ENCODE results near the gene MRPS21.

MRPS21 gene

DNA sequence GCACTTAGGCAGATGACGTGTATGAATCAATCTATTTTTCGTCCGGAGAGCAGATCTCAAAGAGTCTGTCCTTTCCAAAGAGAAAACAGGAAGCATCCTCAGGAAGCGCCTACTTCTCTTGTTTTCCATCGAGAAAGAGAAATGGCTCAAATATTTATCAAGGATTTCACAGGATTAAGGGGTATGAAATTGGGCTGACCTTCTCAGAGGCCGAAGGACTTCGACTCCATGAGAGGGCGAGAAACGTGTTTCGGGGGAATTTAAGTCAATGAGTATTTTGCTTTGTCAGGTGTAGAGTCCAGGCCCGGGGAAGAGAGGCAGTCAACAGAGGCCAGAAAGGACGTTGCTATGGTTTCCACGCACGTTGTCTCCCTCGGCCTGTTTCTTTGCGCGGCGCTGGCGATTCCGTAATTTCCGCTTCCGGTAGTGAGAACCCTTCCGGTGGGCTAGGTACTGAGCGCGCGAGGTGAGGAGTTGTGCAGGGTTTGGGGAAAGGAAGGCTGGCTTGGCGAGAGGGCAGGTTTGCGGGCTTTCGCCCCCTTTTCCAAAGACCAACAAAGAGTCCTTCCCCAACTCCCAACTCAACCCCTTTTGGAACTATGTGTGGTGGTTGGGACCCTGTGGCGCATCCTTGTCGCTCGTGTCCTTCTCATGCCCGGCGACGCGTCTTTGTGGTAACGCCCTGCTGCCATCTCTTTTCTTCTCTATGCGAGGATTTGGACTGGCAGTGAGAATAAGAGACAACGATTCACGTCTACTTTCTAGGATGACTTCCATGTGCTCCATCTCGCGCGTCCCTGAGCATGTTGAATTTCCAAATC lies at the start of gene MRPS21:
Gene MRPS21, plus strand, starts transcription at position 429 of the 821 bp plus-strand sequence. CDS start 506 bp downstream, outside the sequence.
- peak; percentile 94 for DNase-seq

DNA sequence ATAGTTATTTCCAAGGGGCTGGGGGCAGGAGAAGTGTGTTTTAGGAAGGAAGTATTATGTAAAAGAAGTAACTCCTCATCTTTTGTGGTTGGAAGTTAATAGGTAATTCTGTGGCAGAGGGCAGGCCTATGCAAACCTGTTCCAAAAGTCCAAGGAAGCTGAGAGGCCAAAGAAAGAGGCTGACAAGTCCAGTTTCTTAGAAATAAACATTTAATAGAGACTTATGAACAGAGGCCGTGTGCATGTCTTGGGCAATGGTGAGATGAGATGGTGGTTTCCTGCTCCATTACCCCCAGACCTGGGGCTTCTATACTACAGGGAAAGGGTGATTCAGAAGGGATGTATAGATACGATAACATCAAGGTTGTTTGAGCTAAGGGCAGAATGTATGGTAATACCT lies 43.7 kb upstream of the MRPS21 start:
- DNase-seq, result no peak

DNA sequence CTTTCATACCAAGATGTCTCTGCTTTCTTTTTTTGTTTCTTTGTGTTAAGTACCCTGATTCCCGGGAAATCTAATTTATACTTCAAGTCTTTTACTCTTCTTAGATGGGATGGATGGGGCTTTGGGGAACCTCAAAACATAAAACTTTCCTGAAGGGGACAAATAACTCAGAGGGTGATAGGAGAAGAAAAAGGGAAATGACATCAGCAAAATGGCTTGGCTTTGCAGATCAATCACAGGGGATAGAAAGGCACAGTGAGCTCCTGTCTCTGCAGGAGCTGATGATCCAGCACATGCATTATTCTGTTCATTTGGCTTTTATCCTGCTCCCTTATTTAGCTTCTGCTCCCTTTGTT lies 37.5 kb upstream of the MRPS21 start:
- no peak for DNase-seq

DNA sequence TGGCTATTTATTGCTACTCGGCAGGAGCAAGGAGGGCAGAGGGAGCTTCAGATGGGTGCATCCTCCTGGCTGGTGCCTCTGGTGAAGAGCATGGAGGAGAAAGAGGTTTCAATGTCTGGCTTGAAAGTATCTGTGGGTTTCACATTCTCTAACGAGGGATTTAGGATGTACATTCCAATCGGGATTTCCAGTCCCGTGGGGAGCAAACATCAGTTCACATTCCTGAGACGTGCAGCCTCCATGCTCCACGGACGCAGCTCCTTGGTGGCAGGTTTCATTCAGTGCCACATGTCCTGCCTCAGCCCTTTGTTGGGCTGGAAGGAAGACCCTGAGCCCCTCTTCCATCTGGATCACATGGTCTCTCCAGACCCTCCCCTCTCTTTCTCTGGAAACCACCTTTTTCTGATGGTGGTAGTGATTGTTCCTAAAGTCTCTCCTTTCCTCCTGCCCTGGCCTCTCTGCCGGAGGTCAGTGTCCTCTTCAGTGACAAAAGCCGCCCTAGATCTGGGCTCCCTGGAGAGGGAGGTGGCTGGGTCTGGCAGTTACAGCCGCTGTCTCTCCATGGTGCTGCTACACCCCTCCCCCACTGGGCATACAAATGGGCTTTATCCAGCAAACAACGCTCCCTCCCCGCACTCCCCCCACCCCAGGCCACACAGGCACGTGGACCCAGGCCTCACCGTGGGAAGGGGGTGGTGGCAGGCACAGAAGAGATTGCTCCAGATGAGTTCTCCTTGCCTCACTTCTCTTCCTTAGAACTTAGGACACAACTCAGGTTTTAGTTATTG lies 36.9 kb upstream of the MRPS21 start:
- no peak for DNase-seq

DNA sequence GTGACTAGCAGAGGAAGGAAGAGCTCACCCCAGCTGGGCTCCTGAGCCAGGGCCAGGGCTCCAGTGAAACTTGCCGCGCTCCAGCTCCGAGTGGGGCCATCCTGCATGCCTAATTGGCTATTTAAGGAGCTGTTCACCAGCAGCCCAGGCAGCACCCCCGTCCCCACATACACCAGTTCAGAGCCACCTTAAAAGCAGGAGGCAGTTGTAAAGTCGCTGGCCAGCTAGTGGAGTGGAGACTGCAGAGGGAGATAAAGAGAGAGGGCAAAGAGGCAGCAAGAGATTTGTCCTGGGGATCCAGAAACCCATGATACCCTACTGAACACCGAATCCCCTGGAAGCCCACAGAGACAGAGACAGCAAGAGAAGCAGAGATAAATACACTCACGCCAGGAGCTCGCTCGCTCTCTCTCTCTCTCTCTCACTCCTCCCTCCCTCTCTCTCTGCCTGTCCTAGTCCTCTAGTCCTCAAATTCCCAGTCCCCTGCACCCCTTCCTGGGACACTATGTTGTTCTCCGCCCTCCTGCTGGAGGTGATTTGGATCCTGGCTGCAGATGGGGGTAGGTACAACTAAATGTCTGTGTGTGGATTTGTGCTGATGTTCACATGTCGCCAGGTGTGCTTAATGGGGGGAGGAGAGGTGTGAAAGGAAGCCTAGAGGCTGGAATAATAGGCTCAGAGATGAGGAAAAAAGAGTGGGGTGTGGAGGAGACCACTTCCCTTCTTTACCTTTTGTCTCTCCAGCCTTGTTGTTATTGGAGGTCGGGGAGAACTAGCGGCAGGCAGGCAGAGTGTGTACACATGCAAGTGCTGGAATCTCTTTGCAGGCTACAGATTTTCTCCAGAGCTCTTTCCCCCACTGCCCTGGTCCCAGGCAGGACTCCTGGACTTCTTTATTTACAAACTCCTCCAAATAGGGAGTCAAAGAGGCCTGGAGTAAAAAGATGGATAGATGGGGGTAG lies 35.8 kb upstream of the MRPS21 start, which contains the start of gene CA14:
Gene CA14, plus strand, starts transcription at position 151 of the 962 bp plus-strand sequence. Its CDS starts 355 bp downstream, at position 506.
- DNase-seq, result no peak

DNA sequence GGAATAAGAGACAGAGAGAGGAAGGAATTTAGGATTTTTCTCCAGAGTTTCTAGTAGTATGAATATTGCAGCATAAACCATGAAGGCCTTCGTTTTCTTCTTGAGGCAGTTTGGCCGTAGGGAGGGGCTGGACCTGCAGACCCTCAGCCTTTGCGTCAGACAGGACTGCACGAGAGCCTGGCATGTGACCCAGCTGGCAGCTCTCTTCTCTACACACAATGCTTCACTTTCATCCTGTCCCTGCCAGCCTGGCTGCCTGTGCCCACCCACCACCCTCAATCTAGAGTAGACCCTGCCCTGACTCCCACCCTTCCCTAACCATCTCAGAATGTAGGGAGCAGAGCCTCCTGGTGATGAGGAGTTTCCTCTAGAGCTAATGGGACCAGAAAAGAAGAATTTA lies 34.4 kb upstream of the MRPS21 start:
- no peak for DNase-seq

DNA sequence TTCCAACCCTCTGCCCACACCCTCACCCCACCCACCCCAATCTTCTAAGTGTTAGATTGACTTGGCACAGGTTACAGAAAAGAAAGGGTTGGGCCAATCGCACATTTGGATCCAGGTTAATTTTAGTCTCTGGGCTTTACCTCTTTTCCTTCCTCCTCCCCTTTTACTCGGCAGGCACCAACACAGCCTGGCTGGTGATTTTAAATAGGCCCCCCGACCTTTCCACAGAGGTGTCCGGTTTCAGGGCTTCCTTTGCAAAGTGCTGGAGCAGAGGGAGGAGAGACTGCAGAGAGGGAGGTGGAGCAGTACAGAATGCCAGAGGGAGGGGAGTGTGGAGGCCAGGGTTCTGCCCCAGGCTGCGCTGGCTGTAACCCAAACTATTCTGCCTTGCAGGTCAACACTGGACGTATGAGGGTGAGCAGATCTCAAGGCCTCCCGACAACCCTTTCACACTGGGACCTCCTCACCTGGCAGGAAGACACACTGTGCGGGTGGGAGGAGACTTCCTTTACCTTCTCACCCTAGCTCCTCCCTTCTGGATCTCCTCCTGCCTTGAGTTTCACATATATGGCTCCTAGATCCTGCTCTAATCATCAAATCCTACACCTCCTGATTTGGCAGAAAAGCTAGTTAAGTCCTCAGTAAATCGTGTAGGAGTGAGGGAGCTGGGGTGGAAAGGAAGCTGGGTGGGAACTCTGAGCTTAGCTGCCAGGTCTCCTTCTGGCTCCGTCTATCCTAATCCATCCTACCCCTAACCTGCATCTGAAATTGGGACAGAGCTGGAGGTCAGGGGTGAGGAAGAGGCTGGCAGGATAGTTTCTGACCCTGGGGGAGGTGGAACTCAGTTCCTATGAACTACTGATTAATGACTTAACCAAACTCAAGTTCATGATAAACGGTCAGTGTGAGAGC lies 33.6 kb upstream of the MRPS21 start:
- DNase-seq, result no peak

DNA sequence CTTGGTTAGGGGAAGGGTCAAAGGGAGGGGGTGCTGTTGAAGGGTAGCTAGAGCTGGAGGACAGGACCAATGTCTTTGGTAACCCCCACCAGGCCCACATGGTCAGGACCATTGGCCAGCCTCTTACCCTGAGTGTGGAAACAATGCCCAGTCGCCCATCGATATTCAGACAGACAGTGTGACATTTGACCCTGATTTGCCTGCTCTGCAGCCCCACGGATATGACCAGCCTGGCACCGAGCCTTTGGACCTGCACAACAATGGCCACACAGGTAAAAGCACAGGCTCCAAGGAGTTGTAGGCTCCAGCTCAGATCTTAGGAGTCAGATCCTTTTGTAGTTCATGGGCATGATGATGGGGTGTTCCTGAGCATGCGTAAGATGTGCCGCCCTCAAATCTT lies 32.3 kb upstream of the MRPS21 start:
- DNase-seq, result no peak

DNA sequence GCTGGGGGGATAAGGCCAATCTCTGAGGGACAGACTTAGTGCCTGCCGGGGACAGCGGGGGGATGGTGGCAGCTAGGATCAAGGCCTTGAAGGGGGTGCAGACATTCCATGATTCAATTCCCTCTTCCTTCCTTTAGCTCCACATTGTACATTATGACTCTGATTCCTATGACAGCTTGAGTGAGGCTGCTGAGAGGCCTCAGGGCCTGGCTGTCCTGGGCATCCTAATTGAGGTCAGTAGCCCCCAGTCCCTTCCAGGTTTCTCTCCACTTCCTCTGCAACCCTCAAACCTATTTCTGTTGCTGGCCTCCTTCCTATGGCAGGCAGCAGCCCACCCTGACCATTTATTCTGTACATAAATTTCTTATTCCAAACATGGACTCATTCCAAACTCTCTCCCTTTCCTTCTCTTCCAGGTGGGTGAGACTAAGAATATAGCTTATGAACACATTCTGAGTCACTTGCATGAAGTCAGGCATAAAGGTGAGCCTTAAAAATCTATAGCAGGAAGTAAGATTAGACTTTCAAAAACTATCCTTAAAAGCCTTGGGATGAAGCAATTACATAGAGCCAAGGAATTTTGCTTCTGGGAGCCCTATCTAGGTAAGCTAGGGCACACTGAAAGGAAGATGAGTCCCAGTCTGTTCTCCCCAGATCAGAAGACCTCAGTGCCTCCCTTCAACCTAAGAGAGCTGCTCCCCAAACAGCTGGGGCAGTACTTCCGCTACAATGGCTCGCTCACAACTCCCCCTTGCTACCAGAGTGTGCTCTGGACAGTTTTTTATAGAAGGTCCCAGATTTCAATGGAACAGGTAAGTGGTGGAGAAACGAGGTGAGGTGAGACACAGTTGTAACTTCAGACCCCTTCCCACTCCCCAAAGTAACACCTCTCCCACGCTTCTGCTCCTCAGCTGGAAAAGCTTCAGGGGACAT lies 31.0 kb upstream of the MRPS21 start:
- DNase-seq, result no peak

DNA sequence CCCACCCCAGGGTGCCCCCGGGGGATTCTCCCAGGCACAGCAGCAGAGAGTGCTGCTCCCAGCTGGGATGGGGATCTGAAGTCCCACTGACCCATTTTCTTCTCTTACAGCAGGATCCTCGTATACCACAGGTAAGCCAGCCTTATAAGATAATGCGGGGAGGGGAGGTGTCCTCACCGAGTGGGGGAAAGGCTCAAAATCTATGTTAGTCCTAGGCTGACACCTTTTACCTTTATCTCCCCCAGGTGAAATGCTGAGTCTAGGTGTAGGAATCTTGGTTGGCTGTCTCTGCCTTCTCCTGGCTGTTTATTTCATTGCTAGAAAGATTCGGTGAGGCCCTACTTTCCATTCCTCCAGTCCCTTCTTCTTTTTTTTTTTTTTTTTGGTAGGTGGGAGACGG lies 30.1 kb upstream of the MRPS21 start:
- no peak for DNase-seq

DNA sequence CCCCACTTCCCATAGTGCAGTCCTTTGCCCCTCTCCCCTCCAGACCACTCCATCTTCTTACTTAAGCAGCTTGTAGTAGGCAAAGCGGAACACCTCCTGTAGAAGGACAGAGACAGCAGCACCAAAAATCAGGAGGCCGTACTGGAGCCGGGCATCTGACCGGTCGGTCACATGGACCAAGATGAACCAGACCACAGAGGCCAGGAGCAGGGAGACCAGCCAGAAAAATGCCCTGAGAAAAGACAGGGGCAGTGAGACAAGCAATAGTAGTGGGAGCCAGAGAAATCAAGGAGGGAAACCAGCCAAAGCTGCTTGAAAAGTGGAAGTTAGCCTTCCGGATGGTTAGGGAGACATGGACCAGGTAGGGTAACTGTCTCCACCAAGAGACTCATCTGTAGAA lies 25.8 kb upstream of the MRPS21 start:
- DNase-seq, result no peak

DNA sequence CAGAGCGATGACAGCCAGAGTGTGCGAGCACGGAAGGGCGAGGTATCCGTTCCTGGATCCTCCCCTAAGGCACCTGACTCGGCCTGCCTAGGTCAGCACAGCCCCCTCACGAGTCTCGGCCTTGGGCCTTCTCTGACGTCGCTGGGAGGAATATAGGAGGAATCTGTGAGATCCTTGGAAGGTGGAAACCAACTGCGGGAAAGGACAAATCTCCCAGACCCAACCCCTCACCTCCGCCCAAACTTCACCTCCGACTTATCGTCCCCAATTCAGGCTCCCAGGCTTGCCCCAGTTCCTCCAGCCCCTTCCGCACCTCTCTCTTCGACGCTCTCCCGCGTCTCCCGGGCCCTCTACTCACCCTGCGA lies 25.3 kb upstream of the MRPS21 start:
- peak; percentile 24 for DNase-seq

DNA sequence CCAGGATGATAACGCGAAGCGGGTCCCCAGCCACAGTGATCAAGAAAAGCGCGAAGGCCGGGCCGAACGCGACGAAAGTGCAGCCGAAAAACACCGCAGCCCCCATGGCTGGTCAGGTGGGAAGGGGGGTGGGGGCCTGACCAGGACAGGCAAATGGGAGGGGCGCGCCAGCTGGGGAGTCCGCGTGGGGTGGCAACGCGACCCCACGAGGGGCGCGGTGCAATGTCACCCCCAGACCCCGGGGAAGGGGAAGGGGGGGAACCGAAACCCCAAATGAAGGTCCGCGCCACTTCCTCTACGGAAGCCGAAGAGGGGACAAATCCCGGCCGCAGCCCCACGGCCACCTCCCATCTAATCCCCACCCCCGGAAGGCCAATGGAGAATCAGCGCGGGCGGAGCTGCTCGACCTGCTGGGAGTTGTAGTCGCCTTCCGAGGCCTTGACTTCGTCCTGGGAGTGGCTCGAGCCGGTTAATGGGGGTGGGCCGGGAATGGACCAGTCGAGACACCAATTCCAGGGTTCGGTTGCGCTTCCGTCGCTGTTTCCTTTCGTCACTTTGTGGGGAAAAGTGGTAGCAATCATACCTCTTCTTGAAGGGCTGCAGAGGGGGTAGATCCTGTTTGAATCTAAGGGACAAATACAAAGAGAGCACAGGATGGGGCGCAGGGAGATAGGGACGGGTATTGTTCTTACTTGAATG lies 24.8 kb upstream of the MRPS21 start, which contains the start of gene APH1A:
Gene APH1A, minus strand, starts transcription at position 312 of the 699 bp plus-strand sequence. Its CDS starts 206 bp downstream, at position 106.
- peak; percentile 98 for DNase-seq

DNA sequence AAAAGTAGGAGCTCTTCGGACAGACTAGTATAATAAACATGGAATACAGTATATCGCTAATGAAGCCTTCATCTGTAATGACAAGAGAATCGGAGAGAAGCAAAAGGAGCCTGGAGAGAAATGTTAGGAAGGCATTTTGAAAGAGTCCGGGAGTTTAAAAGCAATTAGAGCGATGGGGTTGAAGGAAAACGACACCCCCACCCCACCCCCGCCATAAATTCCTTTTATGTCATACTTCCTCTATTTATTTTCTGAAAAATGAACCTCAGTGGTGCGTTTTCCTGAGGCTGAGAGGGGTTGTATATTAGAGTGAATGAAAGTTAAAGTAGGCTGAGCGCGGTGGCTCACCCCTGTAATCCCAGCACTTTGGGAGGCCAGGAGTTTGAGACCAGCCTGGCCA lies 24.2 kb upstream of the MRPS21 start:
- DNase-seq, result no peak

DNA sequence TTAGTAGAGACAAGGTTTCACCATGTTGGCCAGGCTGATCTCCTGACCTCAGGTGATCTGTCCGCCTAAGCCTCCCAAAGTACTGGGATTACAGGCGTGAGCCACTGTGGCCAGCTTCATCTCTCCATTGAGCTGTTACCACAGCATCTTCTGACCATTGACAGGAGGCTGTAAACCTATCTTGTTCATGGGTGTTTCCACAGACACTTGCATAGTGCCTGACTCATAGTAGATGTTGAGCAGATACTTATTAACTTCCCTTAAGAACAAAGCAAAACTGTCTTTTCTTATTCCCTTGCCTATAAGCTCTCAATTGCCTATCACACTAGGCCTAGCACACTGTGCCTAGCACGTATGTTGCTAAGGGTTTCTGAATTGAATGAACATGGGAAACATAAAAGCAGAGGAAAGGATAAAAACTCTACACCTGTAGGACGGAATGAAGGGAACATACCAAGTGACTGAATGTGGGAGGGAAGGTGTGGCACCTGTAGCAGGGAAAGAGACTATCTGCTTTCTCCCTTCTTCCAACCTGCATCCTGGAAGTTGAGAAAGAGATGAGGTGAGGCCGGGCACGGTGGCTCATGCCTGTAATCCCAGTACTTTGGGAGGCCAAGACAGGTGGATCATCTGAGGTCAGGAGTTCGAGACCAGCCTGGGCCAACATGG lies 22.2 kb upstream of the MRPS21 start:
- no peak for DNase-seq

DNA sequence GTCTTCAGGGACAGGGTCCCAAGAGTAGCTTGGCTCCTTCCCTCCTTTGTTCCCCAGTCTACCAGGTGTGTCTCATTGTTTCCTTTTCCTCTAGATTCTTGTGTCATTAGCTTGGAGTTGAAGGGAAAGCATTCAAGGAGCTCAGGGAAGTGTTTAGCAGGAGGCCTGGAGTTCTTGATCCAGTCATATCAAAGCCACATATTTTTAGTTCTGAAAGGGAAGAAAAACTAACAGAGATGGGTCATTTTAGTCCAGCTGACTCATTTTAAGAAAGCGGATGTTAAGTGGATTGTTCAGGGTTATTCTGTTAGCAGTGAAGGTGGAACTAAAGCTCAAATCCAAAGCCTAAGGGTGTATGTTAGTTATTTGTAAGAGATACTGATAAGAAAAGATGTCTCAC lies 20.4 kb upstream of the MRPS21 start:
- no peak for DNase-seq

DNA sequence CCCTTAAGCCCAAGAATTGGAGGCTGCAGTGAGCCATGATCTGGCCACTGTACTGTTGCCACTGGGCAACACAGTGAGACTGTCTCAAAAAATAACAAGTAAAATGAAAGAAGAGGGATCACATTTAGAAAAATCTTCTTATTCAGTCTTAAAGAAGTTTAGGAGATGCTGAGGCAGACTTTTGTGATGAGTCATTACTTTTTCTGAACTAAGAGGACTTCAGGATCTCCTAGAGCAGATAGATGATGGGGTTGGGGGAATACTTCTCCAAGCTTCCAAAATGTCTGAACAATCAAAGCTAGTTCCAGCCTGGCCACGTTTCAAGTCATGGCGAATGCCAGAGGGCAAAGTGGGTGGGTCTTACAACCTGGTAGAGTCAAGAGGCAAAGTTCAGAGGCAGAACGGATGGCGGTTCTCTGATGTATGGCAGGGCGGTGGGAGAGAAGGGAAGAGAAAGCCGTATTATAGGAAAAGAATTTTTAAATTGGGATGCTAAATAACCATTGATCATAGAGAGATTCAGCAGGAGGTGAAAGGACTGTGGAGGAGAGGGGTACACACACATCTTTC lies 13.4 kb upstream of the MRPS21 start:
- no peak for DNase-seq

DNA sequence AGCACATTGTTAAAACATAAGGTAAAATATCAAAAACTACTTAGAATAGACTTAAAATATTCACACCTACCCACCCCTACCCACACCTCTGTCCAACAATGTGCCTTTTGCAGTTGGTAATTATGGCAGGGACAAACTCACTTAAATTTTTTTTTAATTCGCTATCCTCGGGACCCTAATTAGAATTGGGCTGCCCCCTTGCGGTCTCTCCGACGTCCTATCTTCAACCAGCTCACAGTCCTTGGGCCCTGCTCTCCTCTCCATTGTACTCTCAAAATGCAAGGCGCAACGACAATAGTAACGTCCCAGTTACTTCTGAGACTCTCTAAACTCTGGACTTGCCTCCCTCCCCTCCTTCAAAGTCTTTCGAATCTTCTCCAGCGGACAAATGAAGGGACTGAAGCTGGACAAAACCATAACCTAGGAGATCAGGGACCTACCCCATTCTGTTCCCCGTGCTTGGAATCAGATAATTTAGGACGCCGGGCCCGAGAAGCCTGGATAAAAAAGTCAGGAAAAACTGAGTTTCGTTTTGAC lies 12.4 kb upstream of the MRPS21 start:
- DNase-seq, result peak; percentile 58
